ENCODE data around the gene PARD3B.

Gene PARD3B

GRCh38 chr2:204972606-204973336 lies 427.5 kb downstream of the PARD3B start:
- no peak for DNase-seq

- DNase-seq = no peak
Observed at GRCh38 chr2:204973616-204974015, 428.3 kb downstream of the PARD3B start.

GRCh38 chr2:204974487-204974886 lies 429.2 kb downstream of the PARD3B start:
- DNase-seq = no peak

- DNase-seq = no peak
Observed at GRCh38 chr2:204977914-204978313, 432.6 kb downstream of the PARD3B start.

GRCh38 chr2:204982303-204982702 lies 437.0 kb downstream of the PARD3B start:
- DNase-seq = no peak

GRCh38 chr2:204984518-204984917 lies 439.2 kb downstream of the PARD3B start:
- no peak for DNase-seq

- DNase-seq = no peak
Observed at GRCh38 chr2:204986641-204987040, 441.4 kb downstream of the PARD3B start.

- DNase-seq = no peak
Observed at GRCh38 chr2:204988836-204989235, 443.6 kb downstream of the PARD3B start.

GRCh38 chr2:204989877-204990276 lies 444.6 kb downstream of the PARD3B start:
- no peak for DNase-seq

- no peak for DNase-seq
Observed at GRCh38 chr2:205001300-205001966, 456.2 kb downstream of the PARD3B start.

GRCh38 chr2:205002390-205002789 lies 457.1 kb downstream of the PARD3B start:
- no peak for DNase-seq

- DNase-seq = no peak
Observed at GRCh38 chr2:205003288-205003687, 458.0 kb downstream of the PARD3B start.

GRCh38 chr2:205010196-205010595 lies 464.9 kb downstream of the PARD3B start:
- no peak for DNase-seq

GRCh38 chr2:205011031-205011430 lies 465.8 kb downstream of the PARD3B start:
- DNase-seq = no peak

- no peak for DNase-seq
Observed at GRCh38 chr2:205012961-205013360, 467.7 kb downstream of the PARD3B start.

GRCh38 chr2:205013586-205013985 lies 468.3 kb downstream of the PARD3B start:
- no peak for DNase-seq

GRCh38 chr2:205014201-205014600 lies 468.9 kb downstream of the PARD3B start:
- DNase-seq = no peak

- no peak for DNase-seq
Observed at GRCh38 chr2:205017381-205017780, 472.1 kb downstream of the PARD3B start.

GRCh38 chr2:205017912-205018311 lies 472.6 kb downstream of the PARD3B start:
- DNase-seq = no peak

- DNase-seq = no peak
Observed at GRCh38 chr2:205020673-205021072, 475.4 kb downstream of the PARD3B start.

- no peak for DNase-seq
Observed at GRCh38 chr2:205022841-205023240, 477.6 kb downstream of the PARD3B start.

GRCh38 chr2:205024822-205025518 lies 479.7 kb downstream of the PARD3B start:
- no peak for DNase-seq

- no peak for DNase-seq
Observed at GRCh38 chr2:205025580-205026240, 480.4 kb downstream of the PARD3B start.

All from NCI-H526 (cell line).